Gastrocnemius medialis (tissue), 4 donors: Measurements from ENCODE around the gene GNG2. TPM values are rescaled to one million over a fixed set of nuclear protein-coding genes. Genes with fewer than 3 reads are reported as not detected.

Source experiments
- ATAC-seq, 2 donors: fragments of 150-250 bp; one replicate each; pipeline ENCODE4 v1.9.1; 2016
- DNase-seq, 2 donors: peaks; one replicate each; pipeline ENCODE4 v3.0.0-alpha.2; 2019
- H3K27ac ChIP-seq, 4 donors: fragments of 200-600 bp; sonication (generic); 1 replicate in 1 of 4; 2 replicates in 3 of 4; pipeline ENCODE4 v1.5.1; 2016 to 2018; ENCODE audit warnings: mild to moderate bottlenecking in 2 of 4, moderate library complexity in 1 of 4
- H3K27me3 ChIP-seq, 3 donors: fragments of 200-600 bp; sonication (generic) in 2 of 3; 1 replicate in 1 of 3; 2 replicates in 2 of 3; pipeline versions ENCODE4 v1.5.1 to v1.6.0; 2016 to 2019; ENCODE audit warnings: mild to moderate bottlenecking in 1 of 3, moderate library complexity in 1 of 3
- H3K36me3 ChIP-seq, 2 donors: fragments of 200-600 bp; sonication (generic) in 1 of 2; one replicate each; pipeline ENCODE4 v1.5.1; 2017 to 2018
- H3K4me1 ChIP-seq, 2 donors: fragments of 200-600 bp; sonication (generic) in 1 of 2; one replicate each; pipeline ENCODE4 v1.5.1; 2016 to 2017; ENCODE audit warnings: mild to moderate bottlenecking in 2 of 2
- H3K4me3 ChIP-seq, 4 donors: fragments of 200-600 bp; sonication (generic) in 3 of 4; 1 replicate in 1 of 4; 2 replicates in 3 of 4; pipeline ENCODE4 v1.5.1; 2016 to 2019; ENCODE audit warnings: mild to moderate bottlenecking in 2 of 4
- H3K9me3 ChIP-seq, 3 donors: fragments of 200-600 bp; sonication (generic) in 2 of 3; 1 replicate in 1 of 3; 2 replicates in 2 of 3; pipeline ENCODE4 v1.5.1; 2016 to 2019
- POLR2A ChIP-seq, 2 donors: fragments of 450-650 bp; IDR thresholded peaks; one replicate each; pipeline ENCODE4 v1.6.1; 2017; ENCODE audit warnings: antibody characterized with exemption in 2 of 2, mild to moderate bottlenecking in 2 of 2, moderate library complexity in 2 of 2
- in situ Hi-C, 4 donors: fragments of 200-750 bp; cut with MboI; loops; one replicate each; pipeline versions ENCODE4 v1.15.0 to v1.8.0; 2017; ENCODE audit warnings: low sequenced_read_pairs in 4 of 4
- intact Hi-C: fragments of 100-400 bp; cut with DNase I; formaldehyde crosslinking; loops from one replicate; pipeline ENCODE4 v1.15.1; 2023; ENCODE audit warnings: low total_unique reads
- total RNA-seq, 4 donors: library from RNA; depleted of rRNA; stranded (reverse); fragments of >200 nt; gene quantifications; one replicate each; pipeline versions ENCODE4 v1.1.0 to v1.2.3, GENCODE V29; 2016
- TF ChIP-seq, protein P1 (sequence below), 5 experiments: fragments of 450-650 bp in 3 of 5; fragments of 200-600 bp in 2 of 5; sonication (generic) in 2 of 5; IDR thresholded peaks in 4 of 5; conservative IDR thresholded peaks in 1 of 5; 1 replicate in 4 of 5; 2 replicates in 1 of 5; pipeline ENCODE4 v1.5.1; 2016 to 2019; ENCODE audit warnings: antibody characterized with exemption in 5 of 5, mild to moderate bottlenecking in 3 of 5, moderate library complexity in 3 of 5

Gene GNG2
- total RNA-seq, 4 donors from 2014 or later: 0.41 to 4.9 (median 2.2) TPM

DNA sequence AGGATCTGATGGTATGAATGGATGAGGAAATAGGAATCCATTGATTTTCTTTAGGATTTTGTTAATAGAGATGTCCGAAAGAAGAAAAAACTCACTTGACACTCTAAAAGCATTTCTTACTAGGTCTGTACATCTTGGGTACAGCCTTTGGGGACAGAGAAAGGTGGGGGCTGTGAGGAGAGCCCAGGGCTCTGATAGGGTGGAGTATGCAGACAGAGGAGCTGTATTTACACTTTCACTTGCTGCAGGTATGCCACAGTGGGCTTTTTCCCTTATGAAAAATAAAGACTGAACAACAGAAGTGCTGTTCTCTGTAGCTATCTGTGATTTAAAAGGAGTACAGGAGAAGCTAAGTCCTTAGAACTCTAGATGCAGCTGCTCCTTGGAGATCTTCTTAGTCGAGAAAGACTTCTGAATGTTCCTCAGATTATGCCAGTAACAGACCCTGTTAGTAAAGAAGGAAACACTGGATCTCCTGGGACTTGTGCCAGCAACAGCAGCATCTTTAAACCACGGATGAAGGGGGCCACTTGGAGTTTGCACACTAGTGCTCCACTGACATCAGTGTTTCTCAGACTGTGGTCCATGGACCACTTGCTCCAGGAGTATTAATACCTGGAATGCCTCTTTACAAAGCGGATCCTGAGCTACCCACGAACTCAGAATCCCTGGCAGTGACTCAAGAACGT, 109.6 kb downstream of the GNG2 start:
- in situ Hi-C loops: no loop called here
- no peak overlapping the region for H3K27ac ChIP-seq
- no peaks in the 10 kb centered on the region for H3K27me3 ChIP-seq
- no peaks in the 10 kb centered on the region for H3K36me3 ChIP-seq
- H3K9me3 ChIP-seq: no peaks in the 10 kb centered on the region
- TF ChIP-seq, protein P1, sequence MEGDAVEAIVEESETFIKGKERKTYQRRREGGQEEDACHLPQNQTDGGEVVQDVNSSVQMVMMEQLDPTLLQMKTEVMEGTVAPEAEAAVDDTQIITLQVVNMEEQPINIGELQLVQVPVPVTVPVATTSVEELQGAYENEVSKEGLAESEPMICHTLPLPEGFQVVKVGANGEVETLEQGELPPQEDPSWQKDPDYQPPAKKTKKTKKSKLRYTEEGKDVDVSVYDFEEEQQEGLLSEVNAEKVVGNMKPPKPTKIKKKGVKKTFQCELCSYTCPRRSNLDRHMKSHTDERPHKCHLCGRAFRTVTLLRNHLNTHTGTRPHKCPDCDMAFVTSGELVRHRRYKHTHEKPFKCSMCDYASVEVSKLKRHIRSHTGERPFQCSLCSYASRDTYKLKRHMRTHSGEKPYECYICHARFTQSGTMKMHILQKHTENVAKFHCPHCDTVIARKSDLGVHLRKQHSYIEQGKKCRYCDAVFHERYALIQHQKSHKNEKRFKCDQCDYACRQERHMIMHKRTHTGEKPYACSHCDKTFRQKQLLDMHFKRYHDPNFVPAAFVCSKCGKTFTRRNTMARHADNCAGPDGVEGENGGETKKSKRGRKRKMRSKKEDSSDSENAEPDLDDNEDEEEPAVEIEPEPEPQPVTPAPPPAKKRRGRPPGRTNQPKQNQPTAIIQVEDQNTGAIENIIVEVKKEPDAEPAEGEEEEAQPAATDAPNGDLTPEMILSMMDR (IDR thresholded peaks at IDR 0.05 in 4 of 5, conservative IDR thresholded peaks at IDR 0.05 in 1 of 5): no peak
- TF ChIP-seq POLR2A (IDR thresholded peaks at IDR 0.05): no peak
- ATAC-seq: no peak
- no peaks in the 10 kb centered on the region for H3K4me1 ChIP-seq
- intact Hi-C loops: no loop called here
- no peak for DNase-seq
- no peak overlapping the region for H3K4me3 ChIP-seq

GRCh38 chr14:51972566-51972965, 112.2 kb downstream of the GNG2 start:
- ATAC-seq (no peak), DNase-seq (no peak)
- in situ Hi-C loops: no loop called here
- Histone ChIP-seq H3K4me1 (no peaks in the 10 kb centered on the region), H3K36me3 (no peaks in the 10 kb centered on the region), H3K4me3 (no peak overlapping the region), H3K9me3 (no peaks in the 10 kb centered on the region), H3K27ac (no peak overlapping the region), H3K27me3 (no peaks in the 10 kb centered on the region)
- TF ChIP-seq, protein P1 (IDR thresholded peaks at IDR 0.05 in 4 of 5, conservative IDR thresholded peaks at IDR 0.05 in 1 of 5): no peak
- TF ChIP-seq POLR2A (IDR thresholded peaks at IDR 0.05): no peak
- intact Hi-C loops: no loop called here

GRCh38 chr14:51977075-51977474, 116.7 kb downstream of the GNG2 start:
- peaks cover 0 to 5% of the 10 kb centered on the region in 2 donors for H3K4me1 ChIP-seq
- H3K36me3 ChIP-seq: no peaks in the 10 kb centered on the region
- H3K4me3 ChIP-seq: no peak overlapping the region
- no peak overlapping the region for H3K27ac ChIP-seq
- no peaks in the 10 kb centered on the region for H3K27me3 ChIP-seq
- no peak for TF ChIP-seq POLR2A (IDR thresholded peaks at IDR 0.05)
- TF ChIP-seq, protein P1 (IDR thresholded peaks at IDR 0.05 in 4 of 5, conservative IDR thresholded peaks at IDR 0.05 in 1 of 5): no peak
- DNase-seq: no peak
- in situ Hi-C loops: loop anchor here in 3 of 4 donors (25.0 kb wide), 1 partner anchor 690 kb away; no protein-coding TSS in a partner anchor
- H3K9me3 ChIP-seq: no peaks in the 10 kb centered on the region
- ATAC-seq: no peak
- intact Hi-C loops: no loop called here

- intact Hi-C loops (no loop called here), in situ Hi-C loops (loop anchor here in 3 of 4 donors (25.0 kb wide), 1 partner anchor 691 kb away; no protein-coding TSS in a partner anchor)
- TF ChIP-seq, protein P1 (IDR thresholded peaks at IDR 0.05 in 4 of 5, conservative IDR thresholded peaks at IDR 0.05 in 1 of 5): no peak
- no peak for TF ChIP-seq POLR2A (IDR thresholded peaks at IDR 0.05)
- ATAC-seq: peak in 1 of 2 donors; percentile 14
- Histone ChIP-seq H3K4me3 (no peak overlapping the region), H3K9me3 (no peaks in the 10 kb centered on the region), H3K27ac (no peak overlapping the region), H3K4me1 (peaks cover 0 to 5% of the 10 kb centered on the region in 2 donors), H3K36me3 (no peaks in the 10 kb centered on the region), H3K27me3 (no peaks in the 10 kb centered on the region)
- no peak for DNase-seq
These were observed 118.3 kb downstream of the GNG2 start for GRCh38 chr14:51978681-51979085.
